SK-N-MC (cell line): Measurements from ENCODE around the gene UBL7.

ENCODE experiments used
- EZH2 ChIP-seq: fragments of 200-600 bp; sonication (generic); IDR thresholded peaks from one replicate; pipeline ENCODE4 v1.6.1; 2017; ENCODE audit warnings: antibody characterized with exemption
- POLR2AphosphoS5 ChIP-seq: IDR thresholded peaks from 2 replicates; pipeline ENCODE4 v1.6.1; 2012; ENCODE audit warnings: mild to moderate bottlenecking, low read depth, low read length, borderline replicate concordance

DNA sequence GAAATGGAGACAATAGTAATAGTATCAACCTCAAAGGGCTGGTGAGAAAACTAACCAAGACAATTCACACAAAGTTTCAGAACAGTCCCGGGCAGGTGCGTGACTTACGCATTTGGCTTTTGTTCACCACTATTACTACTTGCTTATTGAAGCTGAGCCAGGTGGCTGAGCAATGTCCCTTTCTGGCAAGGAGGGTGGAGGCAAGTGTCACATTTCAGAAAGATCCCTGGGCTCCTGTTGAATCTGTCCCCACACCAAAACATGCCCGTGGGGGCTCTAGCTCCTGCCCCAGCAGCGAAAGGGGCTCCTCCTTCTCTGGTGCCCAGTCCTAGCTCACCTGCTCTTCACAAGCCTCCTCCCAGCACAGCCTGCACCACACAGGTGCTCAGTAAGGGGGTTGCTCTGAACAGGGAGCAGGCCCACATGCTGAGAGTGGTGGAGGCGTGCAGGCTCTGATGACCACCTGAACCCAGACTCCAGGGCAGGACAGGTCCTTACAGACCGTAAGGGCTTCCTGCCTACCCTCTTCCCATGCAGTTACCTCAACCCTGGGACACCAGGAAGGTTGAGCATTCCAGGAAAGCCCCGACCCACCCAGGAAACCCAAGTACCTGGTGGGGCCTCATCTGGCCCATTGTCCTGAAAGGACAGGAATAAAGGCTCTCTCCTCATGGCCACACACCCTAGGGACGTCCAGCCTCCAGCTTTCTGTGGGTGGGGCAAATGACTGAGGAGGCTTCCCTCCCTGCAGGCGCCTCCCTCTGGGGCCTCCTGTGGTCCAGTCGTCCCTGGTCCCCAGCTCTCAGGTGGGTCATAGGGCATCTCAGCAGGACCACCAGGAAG lies 59.8 kb downstream of the UBL7 start:
- TF ChIP-seq POLR2AphosphoS5, result no peak
- no peak for TF ChIP-seq EZH2
